GM19463 (cell line): ENCODE data around the gene ZFYVE28.

Experiments used
- ATAC-seq: cut with Tn5 transposase; IDR thresholded peaks from one replicate; pipeline ENCODE4 v1.9.1; 2021; ENCODE audit warnings: mild to moderate bottlenecking, moderate library complexity; ENCODE audit not compliant: unreplicated experiment

Gene ZFYVE28

GRCh38 chr4:2428496-2429213, 10.2 kb upstream of the ZFYVE28 start:
- no peak for ATAC-seq

GRCh38 chr4:2427383-2428334, 9.2 kb upstream of the ZFYVE28 start:
- no peak for ATAC-seq

GRCh38 chr4:2426711-2427275, 8.3 kb upstream of the ZFYVE28 start:
- ATAC-seq: no peak

- ATAC-seq: no peak
Measured at GRCh38 chr4:2426069-2426397, 7.6 kb upstream of the ZFYVE28 start.

- ATAC-seq: no peak
Measured at GRCh38 chr4:2425386-2426068, 7.1 kb upstream of the ZFYVE28 start.

GRCh38 chr4:2424581-2424980, 6.1 kb upstream of the ZFYVE28 start:
- ATAC-seq: no peak

DNA sequence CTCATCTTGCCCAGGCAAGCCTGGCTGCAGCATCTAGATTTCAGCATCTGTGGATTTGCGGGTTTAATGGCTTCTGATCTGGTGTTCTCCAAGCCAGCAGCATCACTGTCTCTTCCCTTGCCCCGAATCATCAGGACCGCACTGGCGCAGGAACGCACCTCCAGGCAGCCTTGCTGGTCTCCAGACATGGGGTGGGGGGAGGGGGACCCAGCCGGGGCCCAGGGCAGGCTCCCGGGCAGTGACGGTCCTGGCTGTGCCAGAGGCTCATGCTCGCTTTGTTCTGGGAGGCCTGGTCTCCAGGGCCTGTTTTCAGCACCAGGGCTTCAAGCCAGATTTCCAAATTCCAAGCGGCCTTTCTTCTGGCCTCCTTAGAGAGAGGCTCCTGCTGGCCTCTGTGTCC, 5.2 kb upstream of the ZFYVE28 start:
- ATAC-seq: no peak

DNA sequence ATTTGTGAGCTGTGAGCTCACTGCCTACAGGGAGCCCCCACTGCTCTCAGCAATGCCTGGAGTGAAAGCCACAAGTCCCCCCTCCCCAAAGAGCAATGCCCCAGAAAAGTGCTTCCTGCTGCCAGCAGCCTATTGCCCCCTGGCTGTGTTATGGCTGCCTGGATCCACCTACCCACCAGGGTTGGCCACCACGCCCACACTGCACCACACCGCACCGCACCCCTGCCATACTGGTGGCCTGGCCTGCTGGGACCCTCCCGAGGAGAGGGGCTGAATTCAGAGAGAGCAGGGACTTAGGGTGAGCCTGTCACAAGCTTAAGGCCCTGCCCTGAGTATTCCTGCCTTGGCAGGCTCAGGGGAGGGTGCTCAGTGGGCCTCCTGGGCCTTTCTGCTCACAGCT, 4.6 kb upstream of the ZFYVE28 start:
- no peak for ATAC-seq

- no peak for ATAC-seq
Measured at GRCh38 chr4:2421928-2422327, 3.5 kb upstream of the ZFYVE28 start.

- ATAC-seq: no peak
Measured at GRCh38 chr4:2419814-2420213, 1.4 kb upstream of the ZFYVE28 start.

GRCh38 chr4:2418650-2419571, 466 bp upstream of the ZFYVE28 start, which contains the start of gene CFAP99:
CFAP99 (plus strand) TSS chr4:2418955.
- peak; percentile 95 for ATAC-seq

DNA sequence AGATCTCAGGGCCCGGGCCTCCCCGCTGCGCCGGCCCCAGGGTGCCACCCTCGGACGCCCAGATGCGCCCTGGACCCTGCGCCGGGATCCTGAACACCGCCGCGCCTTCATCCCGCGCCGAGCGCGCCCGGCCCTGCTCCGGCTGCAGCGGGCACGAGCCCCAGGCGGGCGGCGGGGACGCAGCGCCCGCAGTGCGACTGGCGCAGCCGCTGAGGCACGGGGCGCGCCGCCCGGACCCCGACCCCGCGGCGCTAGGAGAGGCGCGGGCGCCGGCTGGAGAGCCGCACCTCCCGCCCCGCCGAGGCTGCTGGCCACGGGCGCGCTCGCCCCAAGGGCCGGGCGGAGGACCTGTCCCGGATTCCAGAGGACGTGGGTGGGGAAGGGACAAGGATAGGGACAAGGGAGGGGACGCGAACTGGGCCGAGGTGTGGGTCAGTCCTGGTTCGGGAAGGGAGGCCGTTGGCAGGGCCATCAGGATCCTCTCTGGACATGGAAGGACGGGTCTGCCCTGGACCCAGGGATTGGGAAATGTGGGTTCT, 1.1 kb downstream of the ZFYVE28 start:
- no peak for ATAC-seq

DNA sequence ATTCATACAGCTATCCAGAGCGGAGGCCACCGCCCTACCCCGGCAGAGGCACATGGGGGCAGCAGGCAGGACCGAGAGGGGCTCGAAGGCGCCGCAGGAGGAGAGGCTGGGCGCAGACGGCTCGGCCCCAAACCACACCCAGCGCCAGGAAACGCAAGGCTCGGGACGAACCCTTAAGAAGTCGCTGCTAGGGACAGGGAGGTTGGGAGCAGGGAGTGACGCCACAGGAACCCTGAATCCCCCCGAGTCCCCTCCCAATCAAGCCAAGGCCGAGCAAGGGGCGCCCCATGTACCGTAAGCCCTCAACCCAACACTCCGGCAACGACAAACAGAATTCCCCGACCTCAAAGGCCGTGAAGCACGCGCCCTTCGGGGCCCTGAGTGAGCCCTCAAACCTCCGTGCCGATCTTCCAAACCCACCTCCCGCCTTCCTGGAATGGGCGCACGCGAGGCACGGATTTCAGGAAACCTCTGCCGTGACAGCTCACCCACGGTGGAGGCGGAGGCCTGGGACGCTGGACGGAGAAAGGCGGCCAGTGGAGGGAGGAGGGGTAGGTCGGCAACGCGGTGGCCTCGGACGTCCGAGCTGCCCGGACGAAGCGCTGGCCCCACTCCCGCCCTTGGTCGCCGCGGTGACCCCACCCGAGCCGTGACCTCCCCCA, 1.8 kb downstream of the ZFYVE28 start:
- ATAC-seq: no peak

DNA sequence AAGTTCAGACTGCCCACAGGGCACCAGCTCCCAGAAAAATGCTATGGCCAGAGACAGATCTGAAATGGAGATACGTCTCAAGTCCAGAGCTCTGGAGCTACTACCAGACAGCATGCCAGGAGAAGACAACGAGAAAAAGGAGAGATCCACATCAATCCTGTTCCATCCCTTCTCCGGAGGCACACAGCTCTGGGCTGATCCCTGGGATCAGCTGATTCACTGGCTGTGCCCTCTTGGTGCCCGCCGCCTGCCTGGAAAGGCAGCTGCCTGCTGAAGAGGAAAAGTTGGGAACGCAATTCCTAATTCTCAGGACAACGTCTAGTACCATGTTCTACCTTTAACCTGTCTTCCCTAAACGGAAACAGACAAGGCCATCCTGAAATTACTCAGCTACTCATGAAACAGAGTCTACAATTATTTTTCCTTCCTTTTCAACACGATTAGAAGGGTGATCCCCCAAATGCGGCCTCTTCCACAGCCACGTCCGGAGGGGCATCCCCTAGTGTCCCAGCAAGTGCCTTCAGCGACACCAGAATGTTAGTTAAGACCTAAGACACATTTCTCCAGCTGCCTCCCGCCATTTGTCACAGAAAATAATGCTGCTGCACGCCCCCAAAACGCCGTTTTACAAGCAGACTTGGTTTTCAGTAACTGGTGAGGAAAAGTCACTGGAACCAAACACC, 2.4 kb downstream of the ZFYVE28 start:
- no peak for ATAC-seq

GRCh38 chr4:2415213-2415612, 3.2 kb downstream of the ZFYVE28 start:
- ATAC-seq: no peak

- ATAC-seq: no peak
Measured at GRCh38 chr4:2413821-2414610, 4.4 kb downstream of the ZFYVE28 start.

DNA sequence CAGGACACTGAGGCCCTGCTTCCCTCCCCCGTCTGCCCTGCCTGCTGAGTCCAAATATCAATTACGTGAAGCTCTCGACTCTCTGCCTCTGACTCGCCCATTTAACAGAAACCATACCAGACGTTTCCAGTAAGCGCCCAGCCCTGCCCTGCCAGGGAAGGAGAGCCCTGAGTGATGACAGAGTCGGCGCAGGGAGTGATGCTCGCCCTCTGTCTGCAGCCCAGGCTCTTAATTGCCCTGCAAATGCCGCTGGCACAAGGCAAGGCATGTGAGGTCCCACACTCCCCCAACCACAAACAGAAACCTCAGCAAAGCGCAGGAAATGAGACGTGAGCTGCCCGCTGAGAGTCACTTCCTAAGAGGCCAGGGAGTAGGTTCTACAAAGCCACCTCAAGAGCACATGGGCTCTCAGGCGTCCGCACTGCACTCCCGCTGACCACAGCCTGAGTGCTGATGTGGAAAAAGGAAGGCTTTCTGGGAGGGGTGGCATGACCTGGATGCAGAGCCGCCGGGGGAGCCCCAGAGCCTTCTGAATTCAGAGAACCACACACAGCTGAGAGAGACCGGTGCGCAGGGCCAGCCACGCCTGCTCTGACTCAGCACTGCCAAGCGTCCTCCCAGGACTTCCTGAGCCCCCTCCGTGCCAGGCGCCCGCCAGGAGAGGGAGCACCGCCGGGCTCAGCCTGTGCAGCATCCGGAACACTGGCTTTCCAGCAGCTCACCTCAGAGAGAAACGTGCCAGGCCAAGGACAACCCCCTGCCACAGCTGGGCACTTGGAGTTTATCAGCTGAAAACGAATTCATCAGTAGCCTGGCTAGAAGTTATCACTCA, 5.3 kb downstream of the ZFYVE28 start:
- peak; percentile 65 for ATAC-seq
